NB4 (cell line): Measurements from ENCODE around the gene ZNF710.

Experiments
- CTCF ChIP-seq: IDR thresholded peaks from one replicate; pipeline ENCODE4 v1.5.1; 2012; ENCODE audit warnings: low read depth, low read length
- POLR2A ChIP-seq: IDR thresholded peaks from 2 replicates; pipeline ENCODE4 v1.6.1; 2011; ENCODE audit warnings: mild to moderate bottlenecking; ENCODE audit not compliant: insufficient read length; ENCODE audit errors: extremely low read depth

GRCh38 chr15:89978914-89979313, 22.2 kb upstream of the ZNF710 start:
- TF ChIP-seq POLR2A (no peak), CTCF (no peak)
